Ishikawa (cell line): Measurements from ENCODE around the gene MGME1.

Experiments used
- EGR1 ChIP-seq: IDR thresholded peaks from 2 replicates; pipeline ENCODE4 v1.6.1; 2012
- EP300 ChIP-seq: IDR thresholded peaks from 2 replicates; pipeline ENCODE4 v1.6.1; 2012; ENCODE audit warnings: borderline replicate concordance
- TCF12 ChIP-seq: IDR thresholded peaks from 2 replicates; pipeline ENCODE4 v1.6.1; 2012; ENCODE audit warnings: low read depth
- TEAD4 ChIP-seq: IDR thresholded peaks from 2 replicates; pipeline ENCODE4 v1.6.1; 2012
- USF1 ChIP-seq: IDR thresholded peaks from 2 replicates; pipeline ENCODE4 v1.6.1; 2012

- TF ChIP-seq EGR1 (no peak), EP300 (no peak), TCF12 (no peak), USF1 (no peak), TEAD4 (no peak)
Measured at GRCh38 chr20:18014411-18014810, 45.6 kb downstream of the MGME1 start.
